Measurements from ENCODE around the gene BAX. TPM values are rescaled to one million over a fixed set of nuclear protein-coding genes. Genes with fewer than 3 reads are reported as not detected.

BAX gene
- total RNA-seq, 1 experiment from 2014 or later, result 346 TPM

DNA sequence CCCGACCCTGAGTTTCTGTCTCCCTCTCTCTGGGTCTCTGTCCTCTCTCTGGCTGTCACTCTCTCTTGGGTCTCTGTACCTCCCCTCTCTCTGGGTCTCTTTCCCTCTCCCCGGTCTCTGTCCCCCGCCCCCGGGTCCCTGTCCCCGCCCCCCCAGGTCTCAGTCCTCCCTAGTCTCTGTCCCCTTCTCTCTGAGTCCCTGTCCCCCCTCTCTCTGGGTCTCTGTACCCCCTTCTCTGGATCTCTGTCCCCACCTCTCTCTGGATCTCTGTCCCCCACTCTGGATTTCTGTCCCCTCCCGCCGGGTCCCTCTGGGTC lies 8.1 kb downstream of the BAX start (continued):
- TF ChIP-seq NR3C1 (CRISPR knock-in tag; conservative IDR thresholded peaks at IDR 0.05; ENCODE audit: low read depth), result no peak
- TF ChIP-seq ETV6 (CRISPR knock-in tag; IDR thresholded peaks at IDR 0.05), result no peak
- TF ChIP-seq, protein P1, sequence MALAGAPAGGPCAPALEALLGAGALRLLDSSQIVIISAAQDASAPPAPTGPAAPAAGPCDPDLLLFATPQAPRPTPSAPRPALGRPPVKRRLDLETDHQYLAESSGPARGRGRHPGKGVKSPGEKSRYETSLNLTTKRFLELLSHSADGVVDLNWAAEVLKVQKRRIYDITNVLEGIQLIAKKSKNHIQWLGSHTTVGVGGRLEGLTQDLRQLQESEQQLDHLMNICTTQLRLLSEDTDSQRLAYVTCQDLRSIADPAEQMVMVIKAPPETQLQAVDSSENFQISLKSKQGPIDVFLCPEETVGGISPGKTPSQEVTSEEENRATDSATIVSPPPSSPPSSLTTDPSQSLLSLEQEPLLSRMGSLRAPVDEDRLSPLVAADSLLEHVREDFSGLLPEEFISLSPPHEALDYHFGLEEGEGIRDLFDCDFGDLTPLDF (CRISPR knock-in tag; IDR thresholded peaks at IDR 0.05), result no peak
- TF ChIP-seq FOXP1 (CRISPR knock-in tag; IDR thresholded peaks at IDR 0.05; ENCODE audit: borderline replicate concordance), result no peak
- TF ChIP-seq, protein P2, sequence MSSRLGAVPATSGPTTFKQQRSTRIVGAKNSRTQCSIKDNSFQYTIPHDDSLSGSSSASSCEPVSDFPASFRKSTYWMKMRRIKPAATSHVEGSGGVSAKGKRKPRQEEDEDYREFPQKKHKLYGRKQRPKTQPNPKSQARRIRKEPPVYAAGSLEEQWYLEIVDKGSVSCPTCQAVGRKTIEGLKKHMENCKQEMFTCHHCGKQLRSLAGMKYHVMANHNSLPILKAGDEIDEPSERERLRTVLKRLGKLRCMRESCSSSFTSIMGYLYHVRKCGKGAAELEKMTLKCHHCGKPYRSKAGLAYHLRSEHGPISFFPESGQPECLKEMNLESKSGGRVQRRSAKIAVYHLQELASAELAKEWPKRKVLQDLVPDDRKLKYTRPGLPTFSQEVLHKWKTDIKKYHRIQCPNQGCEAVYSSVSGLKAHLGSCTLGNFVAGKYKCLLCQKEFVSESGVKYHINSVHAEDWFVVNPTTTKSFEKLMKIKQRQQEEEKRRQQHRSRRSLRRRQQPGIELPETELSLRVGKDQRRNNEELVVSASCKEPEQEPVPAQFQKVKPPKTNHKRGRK (CRISPR knock-in tag; IDR thresholded peaks at IDR 0.05; ENCODE audit: borderline replicate concordance), result no peak
- TF ChIP-seq ZNF416 (CRISPR knock-in tag; IDR thresholded peaks at IDR 0.05), result no peak
- TF ChIP-seq ELF4 (CRISPR knock-in tag; IDR thresholded peaks at IDR 0.05; ENCODE audit: low read depth), result no peak
- TF ChIP-seq, protein P3, sequence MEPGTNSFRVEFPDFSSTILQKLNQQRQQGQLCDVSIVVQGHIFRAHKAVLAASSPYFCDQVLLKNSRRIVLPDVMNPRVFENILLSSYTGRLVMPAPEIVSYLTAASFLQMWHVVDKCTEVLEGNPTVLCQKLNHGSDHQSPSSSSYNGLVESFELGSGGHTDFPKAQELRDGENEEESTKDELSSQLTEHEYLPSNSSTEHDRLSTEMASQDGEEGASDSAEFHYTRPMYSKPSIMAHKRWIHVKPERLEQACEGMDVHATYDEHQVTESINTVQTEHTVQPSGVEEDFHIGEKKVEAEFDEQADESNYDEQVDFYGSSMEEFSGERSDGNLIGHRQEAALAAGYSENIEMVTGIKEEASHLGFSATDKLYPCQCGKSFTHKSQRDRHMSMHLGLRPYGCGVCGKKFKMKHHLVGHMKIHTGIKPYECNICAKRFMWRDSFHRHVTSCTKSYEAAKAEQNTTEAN (CRISPR knock-in tag; IDR thresholded peaks at IDR 0.05), result no peak
- TF ChIP-seq, protein P4, sequence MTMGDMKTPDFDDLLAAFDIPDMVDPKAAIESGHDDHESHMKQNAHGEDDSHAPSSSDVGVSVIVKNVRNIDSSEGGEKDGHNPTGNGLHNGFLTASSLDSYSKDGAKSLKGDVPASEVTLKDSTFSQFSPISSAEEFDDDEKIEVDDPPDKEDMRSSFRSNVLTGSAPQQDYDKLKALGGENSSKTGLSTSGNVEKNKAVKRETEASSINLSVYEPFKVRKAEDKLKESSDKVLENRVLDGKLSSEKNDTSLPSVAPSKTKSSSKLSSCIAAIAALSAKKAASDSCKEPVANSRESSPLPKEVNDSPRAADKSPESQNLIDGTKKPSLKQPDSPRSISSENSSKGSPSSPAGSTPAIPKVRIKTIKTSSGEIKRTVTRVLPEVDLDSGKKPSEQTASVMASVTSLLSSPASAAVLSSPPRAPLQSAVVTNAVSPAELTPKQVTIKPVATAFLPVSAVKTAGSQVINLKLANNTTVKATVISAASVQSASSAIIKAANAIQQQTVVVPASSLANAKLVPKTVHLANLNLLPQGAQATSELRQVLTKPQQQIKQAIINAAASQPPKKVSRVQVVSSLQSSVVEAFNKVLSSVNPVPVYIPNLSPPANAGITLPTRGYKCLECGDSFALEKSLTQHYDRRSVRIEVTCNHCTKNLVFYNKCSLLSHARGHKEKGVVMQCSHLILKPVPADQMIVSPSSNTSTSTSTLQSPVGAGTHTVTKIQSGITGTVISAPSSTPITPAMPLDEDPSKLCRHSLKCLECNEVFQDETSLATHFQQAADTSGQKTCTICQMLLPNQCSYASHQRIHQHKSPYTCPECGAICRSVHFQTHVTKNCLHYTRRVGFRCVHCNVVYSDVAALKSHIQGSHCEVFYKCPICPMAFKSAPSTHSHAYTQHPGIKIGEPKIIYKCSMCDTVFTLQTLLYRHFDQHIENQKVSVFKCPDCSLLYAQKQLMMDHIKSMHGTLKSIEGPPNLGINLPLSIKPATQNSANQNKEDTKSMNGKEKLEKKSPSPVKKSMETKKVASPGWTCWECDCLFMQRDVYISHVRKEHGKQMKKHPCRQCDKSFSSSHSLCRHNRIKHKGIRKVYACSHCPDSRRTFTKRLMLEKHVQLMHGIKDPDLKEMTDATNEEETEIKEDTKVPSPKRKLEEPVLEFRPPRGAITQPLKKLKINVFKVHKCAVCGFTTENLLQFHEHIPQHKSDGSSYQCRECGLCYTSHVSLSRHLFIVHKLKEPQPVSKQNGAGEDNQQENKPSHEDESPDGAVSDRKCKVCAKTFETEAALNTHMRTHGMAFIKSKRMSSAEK (CRISPR knock-in tag; IDR thresholded peaks at IDR 0.05; ENCODE audit: borderline replicate concordance), result no peak

DNA sequence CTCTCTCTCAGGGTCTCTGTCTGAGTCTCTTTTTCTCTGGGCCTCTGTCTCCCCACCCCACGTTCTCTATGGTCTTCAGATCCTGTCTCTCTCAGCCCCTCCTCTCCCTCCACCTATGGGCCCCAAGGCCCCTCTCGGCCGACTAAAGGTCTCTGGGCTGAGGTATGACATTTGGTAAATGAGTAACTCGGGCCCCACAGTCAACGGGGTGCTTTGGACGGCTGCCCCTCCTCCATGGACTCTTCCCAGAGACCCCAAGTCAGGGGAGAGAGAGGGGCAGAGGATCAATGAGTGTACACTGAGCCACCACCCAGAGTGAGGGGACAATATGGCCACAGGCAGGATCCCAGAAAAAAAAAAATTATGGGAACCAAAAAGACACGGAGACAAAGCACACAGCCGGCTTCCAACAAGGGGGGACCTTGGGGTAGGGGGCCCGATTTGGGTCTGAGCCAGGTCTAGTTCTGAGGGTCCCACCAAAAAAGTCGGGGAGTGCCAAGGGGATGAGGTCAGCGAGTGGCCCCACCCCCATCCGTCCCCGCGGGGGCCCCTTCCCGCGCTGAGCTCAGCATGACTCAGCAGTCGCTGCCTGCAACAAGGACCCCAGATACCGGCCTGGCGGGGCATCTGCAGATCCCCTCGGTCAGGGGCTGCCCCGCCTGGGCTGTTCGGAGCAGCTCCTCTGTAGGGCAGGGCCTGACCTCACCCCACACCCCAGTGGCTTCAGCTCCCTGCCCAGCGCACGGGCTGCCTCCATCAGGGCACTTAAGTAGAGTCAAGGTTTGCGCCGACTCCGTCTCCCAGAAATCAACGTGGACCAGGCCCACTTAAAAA lies 8.9 kb downstream of the BAX start:
- ATAC-seq, result peak; percentile 21
- POLR2A ChIA-PET, result interaction anchor here (0.6 to 1.4 kb wide), 8 partner anchors 30 to 334 kb away, joined by 3 to 6 read pairs (median 3); partner anchors contain the start of genes GYS1, PPP1R15A and RUVBL2
- DNase-seq (ENCODE audit: low spot score), result peak; percentile 75
- Mint-ChIP-seq H3K36me3 (peaks cover 40% of the 10 kb centered on the region), H3K4me3 (peak overlapping the region; percentile 99), H3K27me3 (ENCODE audit: low read depth) (no peaks in the 10 kb centered on the region), H3K27ac (peak overlapping the region; percentile 99), H3K4me1 (peaks cover 33% of the 10 kb centered on the region), H3K9me3 (peaks cover 4% of the 10 kb centered on the region)
- CTCF ChIA-PET, result interaction anchor here (0.6 to 2.2 kb wide), 8 partner anchors 29 to 175 kb away, joined by 3 to 13 read pairs (median 4); partner anchors contain the start of genes DHDH, GYS1 and RUVBL2
- TF ChIP-seq EMX1 (CRISPR knock-in tag; IDR thresholded peaks at IDR 0.05) (peak; percentile 74; the same call in 1 of the 2 replicates), SMAD4 (CRISPR knock-in tag; IDR thresholded peaks at IDR 0.05) (no peak), ZNF423 (CRISPR knock-in tag; IDR thresholded peaks at IDR 0.05) (peak; percentile 73), FOXJ3 (CRISPR knock-in tag; IDR thresholded peaks at IDR 0.05; ENCODE audit: borderline replicate concordance) (no peak), ZNF121 (CRISPR knock-in tag; IDR thresholded peaks at IDR 0.05) (no peak), FOXK1 (CRISPR knock-in tag; IDR thresholded peaks at IDR 0.05) (peak; percentile 68; the same call in 1 of the 2 replicates), ETV6 (CRISPR knock-in tag; IDR thresholded peaks at IDR 0.05) (peak; percentile 76; the same call in 1 of the 2 replicates), ZNF219 (CRISPR knock-in tag; IDR thresholded peaks at IDR 0.05; ENCODE audit: borderline replicate concordance) (no peak)
- TF ChIP-seq, protein P5, sequence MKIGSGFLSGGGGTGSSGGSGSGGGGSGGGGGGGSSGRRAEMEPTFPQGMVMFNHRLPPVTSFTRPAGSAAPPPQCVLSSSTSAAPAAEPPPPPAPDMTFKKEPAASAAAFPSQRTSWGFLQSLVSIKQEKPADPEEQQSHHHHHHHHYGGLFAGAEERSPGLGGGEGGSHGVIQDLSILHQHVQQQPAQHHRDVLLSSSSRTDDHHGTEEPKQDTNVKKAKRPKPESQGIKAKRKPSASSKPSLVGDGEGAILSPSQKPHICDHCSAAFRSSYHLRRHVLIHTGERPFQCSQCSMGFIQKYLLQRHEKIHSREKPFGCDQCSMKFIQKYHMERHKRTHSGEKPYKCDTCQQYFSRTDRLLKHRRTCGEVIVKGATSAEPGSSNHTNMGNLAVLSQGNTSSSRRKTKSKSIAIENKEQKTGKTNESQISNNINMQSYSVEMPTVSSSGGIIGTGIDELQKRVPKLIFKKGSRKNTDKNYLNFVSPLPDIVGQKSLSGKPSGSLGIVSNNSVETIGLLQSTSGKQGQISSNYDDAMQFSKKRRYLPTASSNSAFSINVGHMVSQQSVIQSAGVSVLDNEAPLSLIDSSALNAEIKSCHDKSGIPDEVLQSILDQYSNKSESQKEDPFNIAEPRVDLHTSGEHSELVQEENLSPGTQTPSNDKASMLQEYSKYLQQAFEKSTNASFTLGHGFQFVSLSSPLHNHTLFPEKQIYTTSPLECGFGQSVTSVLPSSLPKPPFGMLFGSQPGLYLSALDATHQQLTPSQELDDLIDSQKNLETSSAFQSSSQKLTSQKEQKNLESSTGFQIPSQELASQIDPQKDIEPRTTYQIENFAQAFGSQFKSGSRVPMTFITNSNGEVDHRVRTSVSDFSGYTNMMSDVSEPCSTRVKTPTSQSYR (CRISPR knock-in tag; IDR thresholded peaks at IDR 0.05), result 0 out of 2 replicates have a peak, but pooled peaks have one; percentile 72
- TF ChIP-seq, protein P6, sequence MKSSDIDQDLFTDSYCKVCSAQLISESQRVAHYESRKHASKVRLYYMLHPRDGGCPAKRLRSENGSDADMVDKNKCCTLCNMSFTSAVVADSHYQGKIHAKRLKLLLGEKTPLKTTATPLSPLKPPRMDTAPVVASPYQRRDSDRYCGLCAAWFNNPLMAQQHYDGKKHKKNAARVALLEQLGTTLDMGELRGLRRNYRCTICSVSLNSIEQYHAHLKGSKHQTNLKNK (CRISPR knock-in tag; IDR thresholded peaks at IDR 0.05), result 0 out of 2 replicates have a peak, but pooled peaks have one; percentile 38
- TF ChIP-seq, protein P7, sequence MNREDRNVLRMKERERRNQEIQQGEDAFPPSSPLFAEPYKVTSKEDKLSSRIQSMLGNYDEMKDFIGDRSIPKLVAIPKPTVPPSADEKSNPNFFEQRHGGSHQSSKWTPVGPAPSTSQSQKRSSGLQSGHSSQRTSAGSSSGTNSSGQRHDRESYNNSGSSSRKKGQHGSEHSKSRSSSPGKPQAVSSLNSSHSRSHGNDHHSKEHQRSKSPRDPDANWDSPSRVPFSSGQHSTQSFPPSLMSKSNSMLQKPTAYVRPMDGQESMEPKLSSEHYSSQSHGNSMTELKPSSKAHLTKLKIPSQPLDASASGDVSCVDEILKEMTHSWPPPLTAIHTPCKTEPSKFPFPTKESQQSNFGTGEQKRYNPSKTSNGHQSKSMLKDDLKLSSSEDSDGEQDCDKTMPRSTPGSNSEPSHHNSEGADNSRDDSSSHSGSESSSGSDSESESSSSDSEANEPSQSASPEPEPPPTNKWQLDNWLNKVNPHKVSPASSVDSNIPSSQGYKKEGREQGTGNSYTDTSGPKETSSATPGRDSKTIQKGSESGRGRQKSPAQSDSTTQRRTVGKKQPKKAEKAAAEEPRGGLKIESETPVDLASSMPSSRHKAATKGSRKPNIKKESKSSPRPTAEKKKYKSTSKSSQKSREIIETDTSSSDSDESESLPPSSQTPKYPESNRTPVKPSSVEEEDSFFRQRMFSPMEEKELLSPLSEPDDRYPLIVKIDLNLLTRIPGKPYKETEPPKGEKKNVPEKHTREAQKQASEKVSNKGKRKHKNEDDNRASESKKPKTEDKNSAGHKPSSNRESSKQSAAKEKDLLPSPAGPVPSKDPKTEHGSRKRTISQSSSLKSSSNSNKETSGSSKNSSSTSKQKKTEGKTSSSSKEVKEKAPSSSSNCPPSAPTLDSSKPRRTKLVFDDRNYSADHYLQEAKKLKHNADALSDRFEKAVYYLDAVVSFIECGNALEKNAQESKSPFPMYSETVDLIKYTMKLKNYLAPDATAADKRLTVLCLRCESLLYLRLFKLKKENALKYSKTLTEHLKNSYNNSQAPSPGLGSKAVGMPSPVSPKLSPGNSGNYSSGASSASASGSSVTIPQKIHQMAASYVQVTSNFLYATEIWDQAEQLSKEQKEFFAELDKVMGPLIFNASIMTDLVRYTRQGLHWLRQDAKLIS (CRISPR knock-in tag; IDR thresholded peaks at IDR 0.05; ENCODE audit: borderline replicate concordance), result no peak
